Lower leg skin (tissue), 4 donors: ENCODE data around the gene RPS10. TPM values are rescaled to one million over a fixed set of nuclear protein-coding genes. Genes with fewer than 3 reads are reported as not detected.

Experiments
- DNase-seq, 2 donors: peaks; one replicate each; pipeline ENCODE4 v3.0.0-alpha.2; 2019; ENCODE audit warnings: low spot score in 2 of 2
- H3K4me3 ChIP-seq: fragments of 200-600 bp; sonication (generic); 2 replicates; pipeline ENCODE4 v1.5.1; 2017; ENCODE audit warnings: mild to moderate bottlenecking, low read depth; ENCODE audit not compliant: poor library complexity, severe bottlenecking
- POLR2A ChIP-seq, 2 donors: fragments of 450-650 bp; IDR thresholded peaks; one replicate each; pipeline ENCODE4 v1.6.1; 2016 to 2017; ENCODE audit warnings: antibody characterized with exemption in 2 of 2, mild to moderate bottlenecking in 1 of 2, moderate library complexity in 1 of 2
- WGBS, 2 donors: methylation state at CpG; one replicate each; pipeline ENCODE4 v1.1.5; 2018; 5-methylcytosine and 5-hydroxymethylcytosine counted together
- intact Hi-C: fragments of 100-400 bp; cut with DNase I; formaldehyde crosslinking; loops from one replicate; pipeline ENCODE4 v1.15.0; 2023; ENCODE audit warnings: low total_unique reads
- total RNA-seq, 4 donors: library from RNA; depleted of rRNA; stranded (reverse); fragments of >200 nt; gene quantifications; one replicate each; pipeline ENCODE4 v1.1.0, GENCODE V29; 2016
- TF ChIP-seq, protein P1 (sequence below), 3 donors: fragments of 450-650 bp; IDR thresholded peaks; one replicate each; pipeline ENCODE4 v1.5.1; 2016; ENCODE audit warnings: antibody characterized with exemption in 3 of 3, mild to moderate bottlenecking in 3 of 3, moderate library complexity in 2 of 3

Gene RPS10
- total RNA-seq, 4 donors from 2014 or later = 2,250 to 4,289 (median 3,665) TPM

DNA sequence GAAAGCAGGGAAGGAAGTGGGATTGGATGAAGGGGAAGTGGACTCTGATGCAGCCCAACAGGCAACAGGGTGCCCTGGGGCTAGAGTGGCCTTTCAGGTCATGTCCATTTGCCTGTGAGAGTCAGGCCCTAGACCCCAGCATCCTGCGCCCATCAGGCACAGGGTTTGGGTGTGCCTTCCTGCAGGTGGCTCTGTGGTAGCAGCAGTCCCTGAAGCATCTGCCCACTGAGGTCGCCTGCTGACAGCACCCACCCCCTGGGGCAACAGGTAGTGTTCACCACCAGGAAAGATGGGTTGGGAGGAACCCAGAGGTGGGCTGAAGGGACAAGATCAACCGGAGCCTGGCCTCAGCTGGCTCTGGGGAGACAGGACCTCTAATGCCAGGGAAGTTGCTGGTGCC is 43.6 kb upstream of the RPS10 start:
- intact Hi-C loops = no loop called here
- WGBS, 2 donors = 75 to 85% methylated on average over 3 of the region's 3 CpGs
- no peak for TF ChIP-seq POLR2A (IDR thresholded peaks at IDR 0.05)
- TF ChIP-seq, protein P1, sequence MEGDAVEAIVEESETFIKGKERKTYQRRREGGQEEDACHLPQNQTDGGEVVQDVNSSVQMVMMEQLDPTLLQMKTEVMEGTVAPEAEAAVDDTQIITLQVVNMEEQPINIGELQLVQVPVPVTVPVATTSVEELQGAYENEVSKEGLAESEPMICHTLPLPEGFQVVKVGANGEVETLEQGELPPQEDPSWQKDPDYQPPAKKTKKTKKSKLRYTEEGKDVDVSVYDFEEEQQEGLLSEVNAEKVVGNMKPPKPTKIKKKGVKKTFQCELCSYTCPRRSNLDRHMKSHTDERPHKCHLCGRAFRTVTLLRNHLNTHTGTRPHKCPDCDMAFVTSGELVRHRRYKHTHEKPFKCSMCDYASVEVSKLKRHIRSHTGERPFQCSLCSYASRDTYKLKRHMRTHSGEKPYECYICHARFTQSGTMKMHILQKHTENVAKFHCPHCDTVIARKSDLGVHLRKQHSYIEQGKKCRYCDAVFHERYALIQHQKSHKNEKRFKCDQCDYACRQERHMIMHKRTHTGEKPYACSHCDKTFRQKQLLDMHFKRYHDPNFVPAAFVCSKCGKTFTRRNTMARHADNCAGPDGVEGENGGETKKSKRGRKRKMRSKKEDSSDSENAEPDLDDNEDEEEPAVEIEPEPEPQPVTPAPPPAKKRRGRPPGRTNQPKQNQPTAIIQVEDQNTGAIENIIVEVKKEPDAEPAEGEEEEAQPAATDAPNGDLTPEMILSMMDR (IDR thresholded peaks at IDR 0.05) = no peak
- H3K4me3 ChIP-seq = no peak overlapping the region
- no peak for DNase-seq

DNA sequence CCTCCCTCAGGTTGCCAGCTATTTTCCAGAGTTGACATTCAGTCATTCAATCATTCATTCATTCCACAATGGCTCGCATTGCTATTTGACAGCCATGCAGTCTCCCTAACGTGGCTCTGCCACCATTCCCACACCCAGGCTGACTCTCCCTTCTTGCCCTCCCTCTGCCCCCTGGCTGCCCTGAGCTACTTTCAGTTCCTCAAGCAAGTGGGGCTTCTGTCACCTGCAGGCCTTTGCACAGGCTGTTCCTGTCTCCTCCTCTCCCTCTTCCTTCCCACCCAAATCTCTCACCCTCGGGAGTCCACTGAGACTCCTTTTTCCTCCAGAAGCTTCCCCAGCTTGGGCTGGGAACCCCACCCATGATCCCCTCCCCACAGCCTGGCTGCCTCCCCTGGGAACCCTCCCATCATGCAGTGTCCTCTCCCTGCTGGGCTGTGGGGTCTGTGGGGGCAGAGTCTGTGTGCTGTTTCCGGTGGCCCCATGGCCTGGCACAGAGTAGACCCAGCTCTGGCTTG is 42.6 kb upstream of the RPS10 start:
- whole genome bisulfite sequencing, 2 donors = 82 to 97% methylated on average over 4 of the region's 4 CpGs
- no peak for TF ChIP-seq POLR2A (IDR thresholded peaks at IDR 0.05)
- TF ChIP-seq, protein P1 (IDR thresholded peaks at IDR 0.05) = no peak
- intact Hi-C loops = no loop called here
- H3K4me3 ChIP-seq = no peak overlapping the region
- DNase-seq = no peak

DNA sequence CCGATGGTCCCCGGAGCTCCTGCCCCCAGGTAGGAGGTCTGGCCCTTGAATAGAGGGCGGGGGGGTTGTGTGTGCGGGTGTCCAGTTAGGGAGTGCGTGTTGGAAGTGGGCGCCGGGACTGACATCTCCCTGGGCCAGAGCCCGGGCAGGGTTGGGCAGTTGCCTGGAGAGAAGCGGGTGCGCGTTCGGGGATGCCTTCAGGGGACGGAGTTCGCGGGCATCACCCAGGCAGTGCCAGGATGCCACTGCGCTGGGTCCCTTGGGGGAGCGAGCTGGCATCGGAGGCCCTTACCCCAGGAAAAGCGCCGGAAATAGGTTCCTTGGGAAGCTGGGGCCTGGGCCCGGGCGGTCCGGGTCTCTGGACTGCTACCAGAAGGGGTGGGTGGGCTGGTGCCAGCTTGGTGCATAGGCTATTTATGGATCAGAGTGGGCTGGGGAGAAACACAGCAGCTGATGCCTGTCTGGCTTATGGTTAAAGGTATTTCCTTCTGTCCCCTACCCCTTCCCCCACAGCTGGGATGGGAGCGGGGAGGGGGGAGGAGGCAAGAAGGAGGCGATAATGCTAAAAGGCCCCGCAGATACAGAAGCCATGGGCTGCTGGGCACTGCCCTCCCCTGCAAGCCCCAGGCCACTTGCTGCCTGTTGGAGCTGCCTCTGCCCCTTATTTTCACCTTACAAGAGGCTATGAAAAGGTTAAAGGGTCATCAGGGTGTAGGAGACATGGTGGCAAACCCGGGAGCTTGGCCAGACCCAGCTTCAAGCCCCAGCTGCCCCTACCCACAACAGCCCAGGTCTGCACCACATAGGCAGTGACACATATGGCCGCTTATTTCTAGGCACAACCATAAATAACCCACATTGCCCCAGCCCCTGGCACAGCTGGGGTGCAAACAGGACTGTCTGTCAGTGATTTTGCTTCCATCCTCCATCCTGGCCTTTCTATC is 40.6 kb upstream of the RPS10 start:
- H3K4me3 ChIP-seq = no peak overlapping the region
- DNase-seq = no peak
- intact Hi-C loops = no loop called here
- 31 to 33% methylated on average over 21 to 27 of the region's 28 CpGs for WGBS, 2 donors
- TF ChIP-seq, protein P1 (IDR thresholded peaks at IDR 0.05) = no peak
- TF ChIP-seq POLR2A (IDR thresholded peaks at IDR 0.05) = no peak

DNA sequence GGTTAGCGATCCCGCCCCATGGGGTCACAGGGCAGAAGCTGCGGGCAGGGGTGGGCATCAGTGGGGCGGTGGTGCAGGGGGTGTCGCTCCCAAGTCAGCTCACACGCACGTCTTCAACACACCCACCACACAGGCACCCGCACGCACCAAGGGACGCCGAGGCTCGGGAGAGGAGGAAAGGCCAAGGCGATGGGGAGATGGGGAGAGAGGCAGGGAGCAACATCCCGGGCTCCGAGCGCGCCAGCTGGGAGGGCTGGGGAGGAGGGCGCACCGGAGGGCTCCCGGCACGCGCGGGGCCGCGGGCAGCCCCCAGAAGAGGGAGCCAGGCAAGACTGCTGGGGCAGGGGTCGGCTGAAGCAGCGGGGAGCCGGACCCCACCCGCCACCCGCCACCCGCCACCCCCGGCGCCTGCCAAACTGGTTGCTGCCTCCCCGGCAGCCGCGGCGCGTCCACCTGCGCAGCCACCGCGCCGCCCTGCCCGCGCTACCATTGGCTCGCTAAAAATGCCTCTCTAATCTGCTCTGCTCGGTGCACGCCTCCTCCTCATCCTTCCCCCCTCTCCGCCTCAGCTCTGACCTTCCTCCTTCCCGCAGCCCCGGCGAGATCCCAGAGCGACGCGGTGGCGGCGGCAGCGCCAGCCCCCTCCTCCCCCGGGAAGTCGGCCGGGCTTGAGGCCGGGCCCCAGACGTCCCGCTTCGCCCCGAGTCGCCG is 39.8 kb upstream of the RPS10 start, which contains the start of gene PACSIN1:
PACSIN1 (plus strand) TSS at position 546 of the 711 bp plus-strand sequence. CDS start 60,230 bp downstream, outside the sequence.
- TF ChIP-seq, protein P1 (IDR thresholded peaks at IDR 0.05) = no peak
- no peak for TF ChIP-seq POLR2A (IDR thresholded peaks at IDR 0.05)
- intact Hi-C loops = no loop called here
- no peak within 1 kb of the TSS for H3K4me3 ChIP-seq
- DNase-seq = no peak
- 4% methylated on average over 35 to 49 of the region's 67 CpGs for WGBS, 2 donors

- intact Hi-C loops = no loop called here
- WGBS, 2 donors = 62 to 84% methylated on average over 4 of the region's 4 CpGs
- TF ChIP-seq, protein P1 (IDR thresholded peaks at IDR 0.05) = no peak
- no peak for TF ChIP-seq POLR2A (IDR thresholded peaks at IDR 0.05)
These were observed 38.0 kb upstream of the RPS10 start for GRCh38 chr6:34463849-34464248.

More at GRCh38 chr6:34463849-34464248, 38.0 kb upstream of the RPS10 start:
- no peak for DNase-seq
- no peak overlapping the region for H3K4me3 ChIP-seq
